Liver (tissue), 9 donors: ENCODE results near the gene ZNF687. TPM values are rescaled to one million over a fixed set of nuclear protein-coding genes. Genes with fewer than 3 reads are reported as not detected.

Experiments used
- DNase-seq: peaks from one replicate; pipeline ENCODE4 v3.0.0-alpha.2; 2017; ENCODE audit warnings: low spot score
- H3K27ac ChIP-seq, 2 donors: one replicate each; pipeline ENCODE4 v1.7.0; 2013; ENCODE audit warnings: inconsistent platforms in 2 of 2, low read length in 2 of 2, control low read depth in 1 of 2, low read depth in 1 of 2, mild to moderate bottlenecking in 1 of 2
- H3K27me3 ChIP-seq, 4 donors: one replicate each; pipeline versions ENCODE4 v1.6.1 to v1.7.0; 2013; ENCODE audit warnings: low read length in 3 of 4, inconsistent platforms in 1 of 4, mild to moderate bottlenecking in 1 of 4, moderate library complexity in 1 of 4; ENCODE audit not compliant: control insufficient read depth in 4 of 4, insufficient read depth in 4 of 4
- H3K36me3 ChIP-seq, 4 donors: one replicate each; pipeline versions ENCODE4 v1.6.1 to v1.7.0; 2013; ENCODE audit warnings: low read length in 3 of 4, mild to moderate bottlenecking in 3 of 4, low read depth in 1 of 4, moderate library complexity in 1 of 4; ENCODE audit not compliant: control insufficient read depth in 4 of 4, insufficient read depth in 3 of 4
- H3K4me1 ChIP-seq, 4 donors: one replicate each; pipeline versions ENCODE4 v1.6.1 to v1.7.0; 2013; ENCODE audit warnings: low read length in 3 of 4, mild to moderate bottlenecking in 3 of 4, moderate library complexity in 1 of 4; ENCODE audit not compliant: control insufficient read depth in 4 of 4, insufficient read depth in 4 of 4
- H3K4me3 ChIP-seq, 3 donors: one replicate each; pipeline versions ENCODE4 v1.6.1 to v1.7.0; 2013; ENCODE audit warnings: low read length in 3 of 3, control low read depth in 1 of 3, low read depth in 1 of 3, mild to moderate bottlenecking in 1 of 3
- H3K9ac ChIP-seq, 2 donors: one replicate each; pipeline ENCODE4 v1.7.0; 2013; ENCODE audit warnings: low read length in 2 of 2, mild to moderate bottlenecking in 2 of 2, moderate library complexity in 2 of 2, control low read depth in 1 of 2, low read depth in 1 of 2
- H3K9me3 ChIP-seq, 4 donors: one replicate each; pipeline versions ENCODE4 v1.6.1 to v1.7.0; 2013; ENCODE audit warnings: low read length in 3 of 4; ENCODE audit not compliant: control insufficient read depth in 4 of 4
- ATF3 ChIP-seq: IDR thresholded peaks from 2 replicates; pipeline ENCODE4 v1.6.1; 2016; ENCODE audit warnings: antibody characterized with exemption
- EGR1 ChIP-seq, 2 donors: IDR thresholded peaks; 2 replicates each; pipeline ENCODE4 v1.6.1; 2016 to 2018; ENCODE audit warnings: antibody characterized with exemption in 2 of 2, low read depth in 2 of 2
- FOXA1 ChIP-seq: IDR thresholded peaks from 2 replicates; pipeline ENCODE4 v1.6.1; 2016; ENCODE audit warnings: antibody characterized with exemption
- FOXA2 ChIP-seq: IDR thresholded peaks from 2 replicates; pipeline ENCODE4 v1.6.1; 2016; ENCODE audit warnings: antibody characterized with exemption
- GABPA ChIP-seq, 2 donors: IDR thresholded peaks in 1 of 2; conservative IDR thresholded peaks in 1 of 2; 2 replicates each; pipeline ENCODE4 v1.6.1; 2016; ENCODE audit warnings: antibody characterized with exemption in 2 of 2, mild to moderate bottlenecking in 1 of 2, moderate library complexity in 1 of 2
- HNF4A ChIP-seq, 2 donors: conservative IDR thresholded peaks; 2 replicates each; pipeline ENCODE4 v1.6.1; 2016; ENCODE audit warnings: antibody characterized with exemption in 2 of 2, mild to moderate bottlenecking in 2 of 2
- HNF4G ChIP-seq: IDR thresholded peaks from 2 replicates; pipeline ENCODE4 v1.6.1; 2016; ENCODE audit warnings: antibody characterized with exemption
- JUND ChIP-seq, 2 donors: IDR thresholded peaks; 2 replicates each; pipeline ENCODE4 v1.6.1; 2016; ENCODE audit warnings: antibody characterized with exemption in 2 of 2
- NR2F2 ChIP-seq: IDR thresholded peaks from 2 replicates; pipeline ENCODE4 v1.6.1; 2016; ENCODE audit warnings: antibody characterized with exemption
- RAD21 ChIP-seq, 2 donors: IDR thresholded peaks; 2 replicates each; pipeline ENCODE4 v1.6.1; 2016; ENCODE audit warnings: antibody characterized with exemption in 2 of 2, mild to moderate bottlenecking in 2 of 2
- REST ChIP-seq: IDR thresholded peaks from 2 replicates; pipeline ENCODE4 v1.6.1; 2016; ENCODE audit warnings: antibody characterized with exemption, mild to moderate bottlenecking
- RXRA ChIP-seq, 2 donors: IDR thresholded peaks; 2 replicates each; pipeline ENCODE4 v1.6.1; 2017 to 2018; ENCODE audit warnings: antibody characterized with exemption in 2 of 2, mild to moderate bottlenecking in 1 of 2
- SP1 ChIP-seq: IDR thresholded peaks from 2 replicates; pipeline ENCODE4 v1.6.1; 2018; ENCODE audit warnings: antibody characterized with exemption, mild to moderate bottlenecking
- TAF1 ChIP-seq: conservative IDR thresholded peaks from 2 replicates; pipeline ENCODE4 v1.6.1; 2016; ENCODE audit warnings: antibody characterized with exemption, mild to moderate bottlenecking
- YY1 ChIP-seq: IDR thresholded peaks from 2 replicates; pipeline ENCODE4 v1.6.1; 2016; ENCODE audit warnings: antibody characterized with exemption, mild to moderate bottlenecking
- ZBTB33 ChIP-seq: IDR thresholded peaks from 2 replicates; pipeline ENCODE4 v1.6.1; 2016; ENCODE audit warnings: antibody characterized with exemption
- WGBS: extraction: QIAGEN DNeasy Blood & Tissue Kit; methylation state at CpG from one replicate; pipeline ENCODE4 v1.1.7; 2013; 5-methylcytosine and 5-hydroxymethylcytosine counted together
- polyA plus RNA-seq, 2 donors: library from polyadenylated mRNA; stranded (reverse) in 1 of 2; unstranded in 1 of 2; fragments of 200-250 nt in 1 of 2; fragments of >200 nt in 1 of 2; fragmentation: Nextera tagmentation in 1 of 2; extraction: Ambion mirVana in 1 of 2; gene quantifications; one replicate each; pipeline versions ENCODE4 v1.2.1 to v1.2.3, GENCODE V29; 2013 to 2015
- total RNA-seq, 2 donors: library from RNA; depleted of rRNA; stranded (reverse); fragments of >200 nt; gene quantifications; one replicate each; pipeline ENCODE4 v1.2.3, GENCODE V29; 2014
- TF ChIP-seq, protein P1 (sequence below): fragments of 150-350 bp; IDR thresholded peaks from 2 replicates; pipeline ENCODE4 v1.5.1; 2017; ENCODE audit warnings: improper control_type of control experiment, low read depth, low read length; ENCODE audit not compliant: missing input control
- TF ChIP-seq, protein P2 (sequence below): IDR thresholded peaks from 2 replicates; pipeline ENCODE4 v1.6.1; 2016; ENCODE audit warnings: antibody characterized with exemption
- donor health status: healthy.
- donor health status: healthy.
- donor health status: healthy.
- donor health status: healthy.
- donor health status: healthy.

Gene ZNF687
- total and polyA plus RNA-seq, 4 donors: 2.7 to 9.7 (median 7.9) TPM

DNA sequence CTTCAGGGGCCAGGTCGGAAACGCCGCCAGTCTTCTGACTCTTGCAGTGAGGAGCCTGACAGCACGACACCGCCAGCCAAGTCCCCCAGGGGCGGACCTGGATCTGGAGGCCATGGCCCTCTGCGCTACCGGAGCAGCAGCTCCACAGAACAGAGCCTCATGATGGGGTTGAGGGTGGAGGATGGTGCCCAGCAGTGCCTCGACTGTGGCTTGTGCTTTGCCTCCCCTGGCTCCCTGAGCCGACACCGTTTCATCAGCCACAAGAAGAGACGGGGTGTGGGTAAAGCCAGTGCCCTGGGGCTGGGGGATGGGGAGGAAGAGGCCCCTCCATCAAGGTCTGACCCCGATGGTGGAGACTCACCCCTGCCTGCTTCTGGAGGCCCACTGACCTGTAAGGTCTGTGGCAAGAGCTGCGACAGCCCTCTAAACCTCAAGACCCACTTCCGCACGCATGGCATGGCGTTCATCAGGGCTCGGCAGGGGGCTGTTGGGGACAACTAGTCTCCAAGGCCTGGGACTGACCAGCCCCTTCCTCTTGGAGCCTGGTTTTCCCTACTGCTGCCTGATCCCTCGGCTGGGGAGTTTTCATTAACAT is 8.7 kb downstream of the ZNF687 start:
- Histone ChIP-seq H3K27ac (no peak overlapping the region), H3K36me3 (peaks cover 31 to 92% (median 54%) of the 10 kb centered on the region in 4 donors), H3K4me1 (no peaks in the 10 kb centered on the region), H3K9me3 (no peaks in the 10 kb centered on the region), H3K4me3 (no peak overlapping the region), H3K9ac (no peak overlapping the region), H3K27me3 (no peaks in the 10 kb centered on the region)
- DNase-seq: no peak
- TF ChIP-seq HNF4A (conservative IDR thresholded peaks at IDR 0.05) (no peak), HNF4G (no peak), FOXA1 (no peak), GABPA (IDR thresholded peaks at IDR 0.05 in 1 of 2, conservative IDR thresholded peaks at IDR 0.05 in 1 of 2) (no peak), JUND (IDR thresholded peaks at IDR 0.05) (no peak), NR2F2 (no peak), ATF3 (no peak), RAD21 (IDR thresholded peaks at IDR 0.05) (no peak), ZBTB33 (no peak), EGR1 (IDR thresholded peaks at IDR 0.05; ENCODE audit: low read depth in 2 of 2) (no peak), REST (no peak), FOXA2 (no peak), TAF1 (no peak), RXRA (IDR thresholded peaks at IDR 0.05) (no peak), SP1 (no peak), YY1 (no peak)
- TF ChIP-seq, protein P1, sequence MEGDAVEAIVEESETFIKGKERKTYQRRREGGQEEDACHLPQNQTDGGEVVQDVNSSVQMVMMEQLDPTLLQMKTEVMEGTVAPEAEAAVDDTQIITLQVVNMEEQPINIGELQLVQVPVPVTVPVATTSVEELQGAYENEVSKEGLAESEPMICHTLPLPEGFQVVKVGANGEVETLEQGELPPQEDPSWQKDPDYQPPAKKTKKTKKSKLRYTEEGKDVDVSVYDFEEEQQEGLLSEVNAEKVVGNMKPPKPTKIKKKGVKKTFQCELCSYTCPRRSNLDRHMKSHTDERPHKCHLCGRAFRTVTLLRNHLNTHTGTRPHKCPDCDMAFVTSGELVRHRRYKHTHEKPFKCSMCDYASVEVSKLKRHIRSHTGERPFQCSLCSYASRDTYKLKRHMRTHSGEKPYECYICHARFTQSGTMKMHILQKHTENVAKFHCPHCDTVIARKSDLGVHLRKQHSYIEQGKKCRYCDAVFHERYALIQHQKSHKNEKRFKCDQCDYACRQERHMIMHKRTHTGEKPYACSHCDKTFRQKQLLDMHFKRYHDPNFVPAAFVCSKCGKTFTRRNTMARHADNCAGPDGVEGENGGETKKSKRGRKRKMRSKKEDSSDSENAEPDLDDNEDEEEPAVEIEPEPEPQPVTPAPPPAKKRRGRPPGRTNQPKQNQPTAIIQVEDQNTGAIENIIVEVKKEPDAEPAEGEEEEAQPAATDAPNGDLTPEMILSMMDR: no peak
- TF ChIP-seq, protein P2, sequence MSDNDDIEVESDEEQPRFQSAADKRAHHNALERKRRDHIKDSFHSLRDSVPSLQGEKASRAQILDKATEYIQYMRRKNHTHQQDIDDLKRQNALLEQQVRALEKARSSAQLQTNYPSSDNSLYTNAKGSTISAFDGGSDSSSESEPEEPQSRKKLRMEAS: no peak
- WGBS: 89% methylated on average over 19 of the region's 19 CpGs
